Endothelial cell (in vitro differentiated cells): ENCODE data around the gene KIRREL2. TPM values are rescaled to one million over a fixed set of nuclear protein-coding genes. Genes with fewer than 3 reads are reported as not detected.
A peak's percentile ranks its signal among the peaks of the same experiment; 100 is the strongest.
"Not testable (repeated sequence)": the region's sequence is repeated elsewhere in the genome, so short reads cannot be mapped to it uniquely, and the experiment has no call there.

Experiments used
- DNase-seq: peaks from one replicate; pipeline ENCODE4 v3.0.0; 2021; ENCODE audit warnings: low spot score
- H3K27ac Mint-ChIP-seq: one replicate; pipeline ENCODE4 v1.8.0; 2021; ENCODE audit warnings: mixed read lengths, inconsistent platforms; ENCODE audit not compliant: unreplicated experiment
- H3K27me3 Mint-ChIP-seq: one replicate; pipeline ENCODE4 v1.8.0; 2021; ENCODE audit warnings: mild to moderate bottlenecking, moderate library complexity, mixed read lengths, inconsistent platforms; ENCODE audit not compliant: unreplicated experiment
- H3K36me3 Mint-ChIP-seq: one replicate; pipeline ENCODE4 v1.8.0; 2021; ENCODE audit warnings: mild to moderate bottlenecking, low read depth, mixed read lengths, inconsistent platforms; ENCODE audit not compliant: unreplicated experiment
- H3K4me1 Mint-ChIP-seq: one replicate; pipeline ENCODE4 v1.8.0; 2021; ENCODE audit warnings: mild to moderate bottlenecking, mixed read lengths, inconsistent platforms; ENCODE audit not compliant: unreplicated experiment
- H3K4me3 Mint-ChIP-seq: one replicate; pipeline ENCODE4 v1.8.0; 2021; ENCODE audit warnings: mild to moderate bottlenecking, mixed read lengths, inconsistent platforms; ENCODE audit not compliant: unreplicated experiment
- H3K9me3 Mint-ChIP-seq: one replicate; pipeline ENCODE4 v1.8.0; 2021; ENCODE audit warnings: mixed read lengths, inconsistent platforms; ENCODE audit not compliant: unreplicated experiment
- CTCF ChIP-seq: fragments of 200-600 bp; sonication (generic); IDR thresholded peaks from one replicate; pipeline ENCODE4 v1.5.0; 2021; ENCODE audit warnings: antibody characterized with exemption; ENCODE audit not compliant: unreplicated experiment
- total RNA-seq: library from RNA; stranded (reverse); fragmentation: NEBNext Ultra II Directional; extraction: Animal tissue kit (Norgen Biotek cat#: 25700); gene quantifications from one replicate; pipeline ENCODE4 v1.2.1, GENCODE V29; 2021; ENCODE audit not compliant: unreplicated experiment

Gene KIRREL2
- total RNA-seq, 1 donor from 2014 or later: 1.8 TPM

- DNase-seq: peak; percentile 74
- Mint-ChIP-seq H3K9me3 (no peaks in the 10 kb centered on the region), H3K27me3 (peaks cover 32% of the 10 kb centered on the region), H3K4me1 (peaks cover 6% of the 10 kb centered on the region), H3K4me3 (peak overlapping the region; percentile 83), H3K27ac (peak overlapping the region; percentile 57), H3K36me3 (peaks cover 7% of the 10 kb centered on the region)
- TF ChIP-seq CTCF: no peak
Measured at GRCh38 chr19:35869327-35870123, 12.8 kb downstream of the KIRREL2 start.

GRCh38 chr19:35870124-35870736 lies 13.5 kb downstream of the KIRREL2 start:
- not testable (repeated sequence) for H3K36me3 Mint-ChIP-seq, H3K4me1 Mint-ChIP-seq, H3K9me3 Mint-ChIP-seq
- Mint-ChIP-seq H3K27ac (peak overlapping the region; percentile 57), H3K4me3 (peak overlapping the region; percentile 83), H3K27me3 (peaks cover 32% of the 10 kb centered on the region)
- peak; percentile 43 for DNase-seq

GRCh38 chr19:35870798-35871197 lies 14.1 kb downstream of the KIRREL2 start:
- no peak for TF ChIP-seq CTCF
- Mint-ChIP-seq H3K9me3 (no peaks in the 10 kb centered on the region), H3K4me3 (no peak overlapping the region), H3K27ac (no peak overlapping the region), H3K27me3 (peaks cover 30% of the 10 kb centered on the region), H3K36me3 (peaks cover 6% of the 10 kb centered on the region), H3K4me1 (peaks cover 6% of the 10 kb centered on the region)
- no peak for DNase-seq

GRCh38 chr19:35871611-35872010 lies 14.9 kb downstream of the KIRREL2 start:
- Mint-ChIP-seq H3K4me3 (no peak overlapping the region), H3K27ac (no peak overlapping the region), H3K4me1 (peaks cover 6% of the 10 kb centered on the region), H3K9me3 (no peaks in the 10 kb centered on the region), H3K36me3 (peaks cover 4% of the 10 kb centered on the region), H3K27me3 (peaks cover 26% of the 10 kb centered on the region)
- TF ChIP-seq CTCF: no peak
- DNase-seq: no peak

- no peak for TF ChIP-seq CTCF
Measured at GRCh38 chr19:35872180-35872579, 15.5 kb downstream of the KIRREL2 start.

More at GRCh38 chr19:35872180-35872579, 15.5 kb downstream of the KIRREL2 start:
- Mint-ChIP-seq H3K27me3 (peaks cover 25% of the 10 kb centered on the region), H3K36me3 (peaks cover 4% of the 10 kb centered on the region), H3K27ac (no peak overlapping the region), H3K4me3 (no peak overlapping the region), H3K4me1 (peaks cover 6% of the 10 kb centered on the region), H3K9me3 (no peaks in the 10 kb centered on the region)
- no peak for DNase-seq
